Fibroblast of peridontal ligament (primary cell): Measurements from ENCODE around the gene RMDN2.
"Not testable (repeated sequence)": the region's sequence is repeated elsewhere in the genome, so short reads cannot be mapped to it uniquely, and the experiment has no call there.

Experiments
- DNase-seq: peaks from one replicate; pipeline ENCODE4 v3.0.0-alpha.2; 2010; ENCODE audit errors: extremely low read depth

Gene RMDN2

DNA sequence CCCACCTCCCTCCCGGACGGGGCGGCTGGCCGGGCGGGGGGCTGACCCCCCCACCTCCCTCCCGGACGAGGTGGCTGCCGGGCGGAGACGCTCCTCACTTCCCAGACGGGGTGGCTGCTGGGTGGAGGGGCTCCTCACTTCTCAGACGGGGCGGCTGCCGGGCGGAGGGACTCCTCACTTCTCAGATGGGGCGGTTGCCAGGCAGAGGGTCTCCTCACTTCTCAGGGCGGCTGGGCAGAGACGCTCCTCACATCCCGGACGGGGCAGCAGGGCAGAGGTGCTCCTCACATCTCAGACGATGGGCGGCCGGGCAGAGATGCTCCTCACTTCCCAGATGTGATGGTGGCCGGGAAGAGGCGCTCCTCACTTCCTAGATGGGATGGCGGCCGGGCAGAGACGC, 7.8 kb downstream of the RMDN2 start:
- not testable (repeated sequence) for DNase-seq

DNA sequence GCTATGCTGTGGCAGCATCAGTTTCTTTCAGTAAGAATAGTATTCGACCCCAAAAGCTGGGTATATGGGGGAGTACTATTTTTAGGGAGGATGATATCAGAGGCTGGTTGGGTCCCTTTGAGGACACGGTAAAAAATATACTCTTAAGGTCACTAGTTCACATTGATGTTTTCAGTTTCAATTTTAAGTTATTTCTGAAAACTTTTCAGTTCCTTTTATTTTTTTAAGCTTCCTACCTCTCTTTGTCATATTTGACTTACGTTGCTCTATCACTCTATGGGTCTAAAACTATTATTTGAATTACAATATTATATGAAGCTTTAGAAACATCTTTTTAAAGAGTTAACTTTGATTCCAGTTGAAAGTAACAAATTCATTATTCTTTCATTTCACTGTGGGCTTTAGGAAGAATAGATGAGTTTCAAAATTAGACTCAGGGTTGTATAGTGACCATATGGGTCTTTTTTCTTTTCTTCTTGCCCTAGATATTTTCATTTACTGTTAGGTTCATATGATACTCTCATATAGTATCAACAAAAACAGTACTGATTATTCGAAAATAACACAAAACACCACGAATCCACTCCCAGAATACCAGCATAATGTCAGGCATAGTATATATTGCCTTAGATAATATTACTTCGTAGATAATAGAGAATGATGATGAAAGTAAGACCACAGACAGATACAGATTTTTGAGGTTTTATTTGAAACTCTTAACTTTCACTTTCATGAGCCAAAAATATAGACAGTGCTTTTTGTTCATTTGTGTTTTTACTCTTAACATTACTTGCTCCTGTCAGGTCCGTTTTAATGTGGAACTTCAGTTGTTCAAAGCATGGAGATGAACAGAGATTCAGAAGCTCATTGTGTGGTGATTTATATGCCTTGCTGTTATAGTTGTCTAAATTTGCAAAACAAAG, 9.8 kb downstream of the RMDN2 start:
- peak; percentile 31 for DNase-seq

DNA sequence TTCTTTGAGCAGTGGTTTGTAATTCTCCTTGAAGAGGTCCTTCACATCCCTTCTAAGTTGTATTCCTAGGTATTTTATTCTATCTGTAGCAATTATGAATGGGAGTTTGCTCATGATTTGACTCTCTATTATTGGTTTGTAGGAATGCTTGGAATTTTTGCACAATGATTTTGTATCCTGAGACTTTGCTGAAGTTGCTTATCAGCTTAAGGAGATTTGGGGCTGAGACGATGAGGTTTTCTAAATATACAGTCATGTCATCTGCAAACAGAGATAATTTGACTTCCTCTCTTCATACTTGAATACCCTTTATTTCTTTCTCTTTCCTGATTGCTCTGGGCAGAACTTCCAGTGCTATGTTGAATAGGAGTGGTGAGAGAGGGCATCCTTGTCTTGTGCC, 12.5 kb downstream of the RMDN2 start:
- peak; percentile 15 for DNase-seq

DNA sequence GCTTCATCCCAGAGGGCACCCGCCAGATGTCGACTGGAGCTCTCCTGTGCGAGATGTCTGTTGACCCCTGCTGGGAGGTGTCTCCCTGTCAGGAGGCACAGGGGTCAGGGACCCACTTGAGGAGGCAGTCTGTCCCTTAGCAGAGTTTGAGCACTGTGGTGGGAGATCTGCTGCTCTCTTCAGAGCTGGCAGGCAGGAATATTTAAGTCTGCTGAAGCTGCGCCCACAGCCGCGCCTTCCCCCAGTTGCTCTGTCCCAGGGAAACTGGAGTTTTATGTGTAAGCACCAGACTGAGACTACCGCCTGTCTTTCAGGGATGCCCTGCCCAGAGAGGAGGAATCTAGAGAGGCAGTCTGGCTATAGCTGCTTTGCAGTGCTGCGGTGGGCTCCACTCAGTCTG, 16.2 kb downstream of the RMDN2 start:
- DNase-seq = not testable (repeated sequence)

DNA sequence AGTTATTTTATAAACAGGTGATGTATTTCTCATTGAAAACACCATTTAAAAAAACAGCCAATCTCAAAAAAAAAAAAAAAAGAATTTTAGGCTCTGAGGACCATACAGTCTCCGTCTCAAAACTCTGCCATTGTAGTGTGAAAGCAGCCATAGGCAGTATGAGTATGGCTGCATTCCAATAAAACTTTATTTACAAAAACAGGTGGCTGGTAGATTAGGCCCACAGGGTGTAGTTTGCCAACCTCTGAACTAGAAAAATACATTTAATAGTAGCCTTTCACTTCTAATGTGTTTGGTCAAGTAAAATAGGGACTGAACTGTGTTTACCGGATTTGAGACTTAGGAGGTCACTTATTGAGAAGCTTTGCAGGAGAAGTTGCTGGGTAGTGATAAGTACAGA, 19.2 kb downstream of the RMDN2 start:
- DNase-seq = no peak

DNA sequence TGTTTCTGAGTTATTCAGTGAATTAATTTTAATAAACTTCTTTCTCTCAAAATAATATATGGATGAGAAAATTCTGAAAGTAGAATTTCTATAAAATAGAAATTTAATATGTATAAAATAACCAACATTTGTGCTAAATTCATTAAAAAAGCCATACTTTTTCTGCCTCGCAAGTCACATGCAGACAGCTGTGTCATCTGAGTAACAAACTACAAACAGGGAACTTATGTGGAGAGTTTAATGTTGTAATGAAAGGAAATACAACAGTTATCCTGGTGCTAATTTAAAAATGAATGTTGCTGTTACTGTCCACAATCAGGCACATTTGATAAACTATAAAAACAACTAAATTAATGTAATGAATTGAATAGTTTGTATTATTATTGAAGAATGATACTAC, 22.2 kb downstream of the RMDN2 start:
- DNase-seq = no peak

DNA sequence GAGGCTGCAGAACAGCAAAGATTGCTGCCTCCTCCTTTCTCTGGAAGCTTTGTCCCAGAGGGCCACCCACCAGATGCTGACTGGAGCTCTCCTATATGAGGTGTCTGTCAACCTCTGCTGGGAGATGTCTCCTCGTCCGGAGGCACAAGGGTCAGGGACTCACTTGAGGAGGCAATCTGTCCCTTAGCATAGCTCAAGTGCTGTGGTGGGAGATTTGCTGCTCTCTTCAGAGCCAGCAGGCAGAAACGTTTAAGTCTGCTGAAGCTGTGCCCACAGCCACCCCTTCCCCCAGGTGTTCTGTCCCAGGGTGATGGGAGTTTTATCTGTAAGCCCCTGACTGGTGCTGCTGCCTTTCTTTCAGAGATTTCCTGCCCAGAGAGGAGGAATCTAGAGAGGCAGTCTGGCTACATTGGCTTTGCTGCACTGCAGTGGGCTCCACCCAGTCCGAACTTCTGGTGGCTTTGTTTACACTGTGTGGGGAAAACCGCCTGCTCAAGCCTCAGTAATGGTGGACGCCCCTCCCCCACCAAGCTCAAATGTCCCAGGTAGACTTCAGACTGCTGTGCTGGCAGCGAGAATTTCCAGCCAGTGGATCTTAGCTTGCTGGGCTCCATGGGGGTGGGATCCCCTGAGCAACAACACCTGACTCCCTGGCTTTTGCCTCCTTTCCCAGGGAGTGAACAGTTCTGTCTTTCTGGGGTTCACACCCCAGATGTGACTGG, 37.1 kb downstream of the RMDN2 start:
- DNase-seq = not testable (repeated sequence)

DNA sequence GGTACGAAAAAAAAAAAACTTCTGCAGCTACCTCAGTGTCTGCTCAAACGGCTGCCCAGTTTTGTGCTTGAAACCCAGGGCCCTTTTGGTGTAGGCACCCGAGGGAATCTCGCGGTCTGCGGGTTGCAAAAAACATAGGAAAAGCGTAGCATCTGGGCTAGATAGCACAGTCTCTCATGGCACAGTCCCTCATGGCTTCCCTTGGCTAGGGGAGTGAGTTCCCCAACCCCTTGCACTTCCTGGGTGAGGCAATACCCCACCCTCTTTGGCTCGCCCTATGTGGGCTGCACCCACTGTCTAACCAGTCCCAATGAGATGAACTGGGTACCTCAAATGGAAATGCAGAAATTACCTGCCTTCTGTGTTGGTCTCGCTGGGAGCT, 37.6 kb downstream of the RMDN2 start:
- not testable (repeated sequence) for DNase-seq

DNA sequence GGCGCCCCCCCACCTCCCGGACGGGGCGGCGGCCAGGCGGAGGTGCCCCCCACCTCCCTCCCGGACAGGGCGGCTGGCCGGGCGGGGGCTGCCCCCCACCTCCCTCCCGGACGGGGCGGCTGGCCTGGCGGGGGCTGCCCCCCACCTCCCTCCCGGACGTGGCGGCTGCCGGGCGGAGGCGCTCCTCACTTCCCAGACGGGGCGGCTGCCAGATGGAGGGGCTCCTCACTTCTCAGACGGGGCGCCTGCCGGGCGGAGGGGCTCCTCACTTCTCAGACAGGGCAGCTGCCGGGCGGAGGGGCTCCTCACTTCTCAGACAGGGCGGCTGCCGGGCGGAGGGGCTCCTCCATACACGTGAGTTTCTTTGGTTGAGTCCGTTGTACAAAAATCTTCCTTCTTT, 38.8 kb downstream of the RMDN2 start:
- DNase-seq = not testable (repeated sequence)

DNA sequence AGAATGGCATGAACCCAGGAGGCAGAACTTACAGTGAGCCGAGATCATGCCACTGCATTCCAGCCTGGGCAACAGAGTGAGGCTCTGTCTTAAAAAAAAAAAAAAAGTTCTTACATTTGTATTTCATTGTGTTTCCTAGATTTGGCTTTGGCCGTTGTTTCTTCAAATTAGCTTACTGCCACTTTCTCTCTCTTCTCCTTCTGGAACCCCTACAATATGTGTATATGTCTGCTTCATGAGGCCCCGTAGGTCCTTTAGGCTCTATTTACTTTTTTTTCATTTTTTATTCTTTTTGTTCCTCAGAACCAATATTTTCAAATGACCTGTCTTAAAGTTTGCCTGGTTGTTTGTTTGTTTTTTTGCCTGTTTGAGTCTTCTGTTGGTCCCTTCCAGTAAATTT, 41.2 kb downstream of the RMDN2 start:
- no peak for DNase-seq

DNA sequence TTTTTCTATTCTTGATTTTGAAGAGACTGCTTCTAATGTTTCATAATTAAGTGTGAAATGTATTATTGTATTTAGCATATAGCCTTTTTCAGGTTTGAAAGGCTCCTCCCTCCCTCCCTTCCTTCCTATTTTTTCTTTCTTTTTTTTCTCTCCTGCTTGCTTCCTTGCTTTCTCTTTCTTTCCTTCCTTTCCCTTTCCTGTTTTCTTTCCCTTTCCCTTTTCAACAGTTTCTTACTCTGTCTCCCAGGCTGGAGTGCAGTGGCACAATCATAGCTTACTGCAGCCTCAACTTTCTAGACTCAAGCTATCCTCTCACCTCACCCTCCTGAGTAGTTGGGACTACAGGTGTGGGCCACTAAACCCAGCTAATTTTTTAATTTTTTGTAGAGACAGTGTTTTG, 44.6 kb downstream of the RMDN2 start:
- DNase-seq = no peak

DNA sequence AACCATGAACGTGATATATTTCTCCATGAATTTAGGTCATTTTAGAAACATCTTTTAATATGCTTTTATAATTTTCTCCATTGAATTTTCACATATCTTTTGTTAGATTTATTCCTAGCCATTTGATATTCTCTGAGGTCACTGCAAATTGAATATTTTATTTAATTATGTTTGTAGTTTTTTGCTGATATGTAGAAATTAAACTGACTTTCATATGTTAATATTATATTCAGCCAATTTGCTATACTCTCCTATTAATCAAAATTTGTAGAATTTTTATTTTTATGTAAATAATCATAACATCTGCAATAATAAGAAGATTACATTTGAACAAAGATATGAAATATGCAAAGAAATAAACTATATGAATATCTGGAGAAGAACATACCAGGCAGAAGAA, 46.9 kb downstream of the RMDN2 start:
- DNase-seq = no peak

DNA sequence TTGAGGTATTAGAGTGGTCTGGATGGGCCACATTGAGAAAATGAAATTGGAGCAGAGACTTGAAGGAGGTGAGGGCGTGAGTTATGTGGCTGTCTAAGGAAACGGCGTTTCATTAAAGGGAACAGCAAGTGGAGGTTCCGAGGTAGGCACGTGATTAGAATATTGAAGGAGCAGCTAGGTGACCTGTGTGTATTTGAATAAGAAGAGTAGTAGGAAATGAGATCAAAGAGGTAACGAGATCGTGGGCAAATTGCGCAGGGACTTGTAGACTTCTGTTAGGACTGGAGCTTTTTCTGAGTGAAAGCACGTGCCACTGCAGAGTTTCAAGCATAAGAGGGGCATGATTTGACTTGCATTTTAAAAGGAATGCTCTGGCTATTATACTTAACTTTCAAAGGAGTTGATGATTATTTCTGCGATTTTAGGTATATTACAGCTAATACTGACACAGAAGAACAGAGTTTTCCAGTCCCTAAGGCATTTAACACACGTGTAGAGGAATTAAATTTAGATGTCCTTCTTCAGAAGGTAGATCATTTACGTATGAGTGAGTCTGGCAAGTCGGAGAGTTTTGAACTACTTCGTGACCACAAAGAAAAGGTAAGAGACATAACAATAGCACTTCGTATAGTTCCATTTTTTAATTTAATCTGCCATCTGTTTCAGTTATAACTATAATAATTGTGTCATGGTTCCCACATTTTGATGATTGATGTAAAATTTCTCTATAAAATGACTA, 48.7 kb downstream of the RMDN2 start:
- no peak for DNase-seq

DNA sequence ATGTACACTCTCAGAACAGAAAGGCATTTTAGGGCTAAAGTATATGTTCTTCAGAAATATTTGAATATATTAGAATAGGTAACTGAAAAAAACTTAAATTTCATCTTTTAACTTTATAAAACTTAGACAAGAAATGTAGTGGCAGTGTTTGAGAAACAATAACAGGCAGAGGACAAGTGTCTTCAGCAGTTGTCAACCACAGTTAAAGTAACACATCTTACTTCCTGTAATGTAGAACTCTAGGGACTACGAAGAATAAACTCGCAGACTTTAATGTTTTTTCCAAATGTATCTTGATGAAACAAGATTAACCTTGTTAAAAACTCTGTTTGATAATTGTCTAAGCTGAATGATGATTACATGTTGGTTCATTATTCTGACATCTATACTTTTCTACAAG, 50.7 kb downstream of the RMDN2 start:
- no peak for DNase-seq

DNA sequence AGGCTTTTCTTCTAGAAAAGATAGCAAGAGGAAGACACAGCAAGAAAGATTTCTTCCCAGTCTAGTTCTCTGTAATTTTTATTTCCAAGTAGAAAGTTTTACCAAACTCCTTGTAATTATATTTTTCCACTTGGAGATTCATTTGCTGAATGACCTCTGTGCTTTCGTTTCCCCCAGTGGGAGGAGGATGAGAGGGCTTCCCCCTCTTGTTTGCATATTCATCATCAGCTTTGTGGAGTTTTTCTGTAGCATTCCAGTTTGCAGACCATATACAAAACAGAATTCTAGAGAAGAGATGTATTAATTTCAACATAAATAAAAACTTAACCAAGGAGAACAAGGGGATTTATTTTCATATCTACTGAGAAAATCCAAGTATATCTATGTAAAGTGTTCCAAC, 51.3 kb downstream of the RMDN2 start:
- DNase-seq = peak; percentile 8

DNA sequence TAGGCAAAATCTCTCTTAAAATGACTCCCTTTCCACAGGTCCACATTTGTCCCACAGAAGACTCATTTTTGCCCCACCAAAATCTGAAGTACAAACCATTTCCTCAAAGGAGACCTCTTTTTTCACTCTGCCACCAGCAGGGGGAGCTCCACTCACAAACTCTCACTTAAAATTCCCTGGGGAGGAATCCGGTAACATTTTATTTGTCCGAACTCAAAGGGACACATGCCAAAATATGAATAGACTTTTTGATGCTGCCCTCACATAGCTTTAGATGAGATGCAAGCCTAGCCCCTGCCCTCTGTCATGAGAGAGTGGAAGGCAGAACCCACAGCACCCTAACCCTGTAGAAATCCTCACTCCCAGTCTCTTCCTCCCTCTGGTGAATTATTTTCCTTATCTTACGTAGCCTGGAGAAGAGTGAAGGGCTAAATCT, 57.1 kb downstream of the RMDN2 start:
- peak; percentile 84 for DNase-seq

DNA sequence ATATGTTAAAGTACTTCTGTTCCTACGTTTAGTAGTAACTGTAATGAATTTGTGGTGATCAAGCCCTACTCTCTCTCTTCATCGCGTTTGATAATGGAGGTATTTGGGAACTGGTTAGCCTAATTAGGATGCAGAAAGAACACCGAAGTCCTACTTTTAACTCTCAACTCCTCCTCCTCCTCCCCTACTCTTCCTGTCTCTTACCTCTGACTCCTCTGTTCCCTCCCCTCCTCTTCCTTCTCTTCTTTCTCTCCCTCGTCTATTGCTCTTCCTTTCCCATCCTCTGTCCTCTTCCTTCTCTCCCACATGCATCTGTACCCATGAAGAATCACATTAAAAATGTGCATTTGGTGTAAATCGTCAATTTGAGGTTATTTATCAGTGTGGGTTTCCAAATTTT, 57.8 kb downstream of the RMDN2 start:
- DNase-seq = no peak

DNA sequence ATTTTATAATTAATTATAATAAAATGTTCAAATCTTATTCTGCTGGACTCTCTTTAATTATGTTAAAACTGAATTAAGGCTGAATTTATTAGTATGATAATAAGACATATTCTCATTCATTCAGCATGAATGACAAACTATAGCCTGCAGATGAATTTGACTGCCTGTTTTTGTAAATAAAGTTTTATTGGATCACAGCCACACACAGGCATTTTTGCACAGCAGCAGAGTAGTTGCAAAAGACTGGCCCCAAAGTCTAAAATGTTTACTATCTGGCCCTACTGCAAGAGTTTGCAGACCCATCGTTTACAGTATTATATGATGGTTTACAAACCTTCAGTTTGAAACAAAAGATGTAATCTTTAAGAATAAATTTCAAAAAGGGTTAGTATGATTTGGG, 58.6 kb downstream of the RMDN2 start:
- peak; percentile 39 for DNase-seq

DNA sequence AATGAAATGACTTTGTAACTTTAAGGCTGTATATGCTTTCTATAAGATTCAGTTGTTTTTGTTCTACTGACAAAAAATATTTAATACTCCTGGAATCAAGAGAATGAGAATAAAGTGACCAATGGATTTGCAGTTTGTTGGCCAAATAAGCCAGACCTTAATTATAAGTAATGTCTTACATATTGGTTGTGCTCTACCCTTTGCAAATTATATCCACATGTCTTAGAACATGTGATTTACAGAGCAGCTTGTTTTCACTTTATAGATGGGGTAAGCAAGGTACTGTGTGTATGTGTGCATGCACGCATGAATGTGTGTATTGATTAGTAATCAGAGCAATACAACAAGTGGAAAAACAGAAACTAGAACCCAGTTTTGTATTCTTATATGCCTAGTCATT, 59.1 kb downstream of the RMDN2 start:
- DNase-seq = peak; percentile 53

DNA sequence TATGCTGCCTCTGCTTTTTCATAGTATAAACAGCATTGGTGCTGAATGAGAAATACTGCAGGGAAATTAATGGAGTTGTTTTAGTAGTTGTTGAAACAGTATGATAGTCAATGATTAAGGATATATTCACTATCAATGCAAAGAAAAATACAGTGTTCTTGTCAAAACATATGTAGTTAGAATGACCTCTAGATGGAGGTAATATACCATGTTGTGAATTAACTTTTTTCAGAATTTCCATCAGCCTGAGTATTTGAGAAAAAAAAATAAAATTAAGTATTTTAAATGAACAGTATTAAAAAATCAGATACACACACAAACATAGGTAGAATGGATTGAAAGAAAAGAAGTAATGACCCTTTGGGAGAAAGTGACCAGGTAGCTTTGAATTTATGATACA, 59.5 kb downstream of the RMDN2 start:
- peak; percentile 78 for DNase-seq

DNA sequence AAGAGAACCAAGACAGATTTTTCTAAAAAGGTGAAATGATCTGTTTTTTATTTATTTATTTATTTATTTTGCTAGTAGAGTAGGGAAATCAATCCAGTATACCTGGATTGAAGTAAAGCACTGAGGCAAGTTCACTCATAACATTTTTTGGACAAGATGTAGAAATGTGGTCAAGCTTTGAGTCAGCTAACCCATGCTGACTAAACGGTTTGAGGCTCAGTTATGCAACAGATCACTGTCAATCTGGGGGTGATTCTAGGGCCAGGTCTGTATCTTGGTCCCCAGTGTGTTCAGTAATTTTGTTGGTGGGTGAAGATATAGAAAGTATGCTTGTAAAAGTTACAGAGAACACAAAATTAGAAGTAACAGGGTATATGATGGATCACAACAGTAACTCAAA, 60.2 kb downstream of the RMDN2 start:
- peak; percentile 86 for DNase-seq

DNA sequence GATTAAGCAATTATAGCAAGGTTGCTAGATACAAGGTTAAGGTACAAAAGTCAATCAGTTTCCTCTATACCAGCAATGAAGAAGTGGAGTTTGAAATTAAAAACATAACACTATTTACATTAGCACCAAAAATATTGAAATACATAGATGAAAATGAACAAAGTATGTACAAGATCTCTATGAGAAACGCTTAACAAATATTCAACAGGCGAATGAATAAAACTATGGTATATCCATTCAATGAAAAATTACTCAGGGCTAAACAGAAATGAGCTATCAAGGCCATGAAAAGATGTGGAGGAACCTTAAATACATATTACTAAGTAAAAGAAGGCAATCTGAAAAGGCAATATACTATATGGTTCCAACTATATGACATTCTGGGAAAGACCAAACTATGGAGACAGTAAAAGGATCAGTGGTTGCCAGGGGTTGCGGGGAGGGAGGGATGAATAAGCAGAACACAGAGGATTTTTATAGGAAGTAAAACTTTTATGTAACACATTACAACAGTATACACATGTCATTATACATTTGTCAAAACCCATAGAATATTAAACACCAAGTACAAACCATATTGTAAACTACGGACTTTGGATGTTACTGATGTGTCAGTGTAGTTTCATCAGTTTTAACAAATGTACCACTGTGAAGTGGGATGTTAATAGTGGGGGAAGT, 62.1 kb downstream of the RMDN2 start:
- DNase-seq = no peak
